SU-DHL-6 (cell line): ENCODE data around the gene MRPS14.

ENCODE experiments used
- H2AFZ ChIP-seq: fragments of 200-600 bp; sonication (generic); 2 replicates; pipeline ENCODE4 v1.6.1; 2014; ENCODE audit warnings: low read depth, mild to moderate bottlenecking, moderate library complexity, mixed read lengths, antibody characterized with exemption, low read length; ENCODE audit not compliant: severe bottlenecking
- H3F3A ChIP-seq: fragments of 200-600 bp; shearing (Covaris generic); 2 replicates; pipeline ENCODE4 v1.6.0; 2016; ENCODE audit warnings: antibody characterized with exemption, mild to moderate bottlenecking; ENCODE audit not compliant: insufficient read depth
- H3K27ac ChIP-seq: fragments of 200-600 bp; sonication (generic); 2 replicates; pipeline ENCODE4 v1.5.1; 2016; ENCODE audit warnings: low read depth, mild to moderate bottlenecking, low read length, moderate library complexity, mixed read lengths
- H3K27me3 ChIP-seq: fragments of 200-600 bp; sonication (generic), shearing (Covaris generic); 2 replicates; pipeline ENCODE4 v1.6.0; 2014; ENCODE audit warnings: mild to moderate bottlenecking, low read length
- H3K36me3 ChIP-seq: fragments of 200-600 bp; sonication (generic); 2 replicates; pipeline ENCODE4 v1.6.1; 2014; ENCODE audit warnings: mild to moderate bottlenecking, low read length, mixed read lengths
- H3K4me2 ChIP-seq: fragments of 300-600, 200-600 bp; shearing (Covaris generic), sonication (generic); 2 replicates; pipeline ENCODE4 v1.6.0; 2014; ENCODE audit warnings: low read length, low read depth, mild to moderate bottlenecking; ENCODE audit not compliant: poor library complexity, severe bottlenecking
- H3K4me3 ChIP-seq: fragments of 200-600 bp; sonication (generic); 2 replicates; pipeline ENCODE4 v1.5.1; 2014; ENCODE audit warnings: antibody characterized with exemption, low read length, mild to moderate bottlenecking, mixed read lengths; ENCODE audit not compliant: insufficient read depth, poor library complexity, severe bottlenecking
- H3K79me2 ChIP-seq: fragments of 200-600 bp; sonication (generic); 2 replicates; pipeline ENCODE4 v1.6.1; 2014; ENCODE audit warnings: mild to moderate bottlenecking, low read length, moderate library complexity; ENCODE audit not compliant: insufficient read depth
- H3K9ac ChIP-seq: fragments of 200-600 bp; sonication (generic); 2 replicates; pipeline ENCODE4 v1.7.0; 2014; ENCODE audit warnings: mild to moderate bottlenecking, low read length
- H3K9me2 ChIP-seq: fragments of 200-600 bp; sonication (generic); replicated peaks from 2 replicates; pipeline ENCODE4 v1.6.1; 2014; ENCODE audit warnings: low read length; ENCODE audit not compliant: insufficient read depth
- H3K9me3 ChIP-seq: fragments of 200-600 bp; sonication (generic); 2 replicates; pipeline ENCODE4 v1.6.1; 2014; ENCODE audit warnings: low read length, mixed read lengths; ENCODE audit not compliant: insufficient read depth
- H4K20me1 ChIP-seq: fragments of 200-600 bp; sonication (generic); 2 replicates; pipeline ENCODE4 v1.6.1; 2014; ENCODE audit warnings: low read depth, mild to moderate bottlenecking, antibody characterized with exemption, low read length, moderate library complexity, mixed read lengths
- EZH2phosphoT487 ChIP-seq: fragments of 200-600 bp; sonication (generic), shearing (Covaris generic); conservative IDR thresholded peaks from 2 replicates; pipeline ENCODE4 v1.6.1; 2018; ENCODE audit warnings: mild to moderate bottlenecking, antibody characterized with exemption, low read length, moderate library complexity, mixed read lengths
- TF ChIP-seq, protein P1 (sequence below): fragments of 200-600 bp; sonication (generic); IDR thresholded peaks from one replicate; pipeline ENCODE4 v1.5.1; 2017; ENCODE audit warnings: antibody characterized with exemption, mild to moderate bottlenecking, low read length, moderate library complexity; ENCODE audit not compliant: insufficient read depth, poor library complexity, severe bottlenecking

Gene MRPS14

DNA sequence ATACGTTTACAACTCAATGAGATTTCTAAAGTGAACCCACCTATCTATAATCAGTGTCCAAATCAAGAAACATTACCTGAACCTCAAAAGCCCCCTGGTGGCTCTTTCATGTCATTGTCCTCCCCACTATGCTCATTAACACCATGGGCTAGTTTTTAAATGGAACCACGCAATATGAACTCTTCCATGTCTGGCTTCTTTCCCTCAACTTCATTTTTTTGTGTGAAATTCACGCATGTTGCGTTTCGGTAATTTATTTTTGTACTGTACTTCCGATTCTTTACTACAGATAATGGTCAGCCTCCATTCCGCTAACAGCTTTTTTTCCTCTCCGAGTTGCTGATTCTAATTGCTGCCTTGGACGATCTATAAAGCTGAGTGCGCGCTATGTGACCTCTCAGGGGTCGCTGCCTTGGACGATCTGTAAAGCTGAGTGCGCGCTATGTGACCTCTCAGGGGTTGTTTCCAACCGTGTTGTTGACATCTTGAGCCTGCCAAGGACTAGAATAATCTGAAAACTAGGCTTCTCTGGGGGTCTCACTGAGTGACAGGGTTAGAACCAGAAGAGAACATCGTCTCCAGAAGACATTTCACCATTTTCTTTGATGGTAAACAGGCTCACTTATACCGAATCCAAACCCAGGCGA lies 24.5 kb downstream of the MRPS14 start:
- peaks cover 37% of the 10 kb centered on the region for H3F3A ChIP-seq
- peak overlapping the region; percentile 98 for H3K9ac ChIP-seq
- peaks cover 7% of the 10 kb centered on the region; the same call in 1 of the 2 replicates for H4K20me1 ChIP-seq
- no peaks in the 10 kb centered on the region for H3K27me3 ChIP-seq
- no peaks in the 10 kb centered on the region for H3K9me2 ChIP-seq
- peak overlapping the region; percentile 83 for H2AFZ ChIP-seq
- H3K27ac ChIP-seq: peak overlapping the region; percentile 94
- TF ChIP-seq EZH2phosphoT487: no peak
- TF ChIP-seq, protein P1, sequence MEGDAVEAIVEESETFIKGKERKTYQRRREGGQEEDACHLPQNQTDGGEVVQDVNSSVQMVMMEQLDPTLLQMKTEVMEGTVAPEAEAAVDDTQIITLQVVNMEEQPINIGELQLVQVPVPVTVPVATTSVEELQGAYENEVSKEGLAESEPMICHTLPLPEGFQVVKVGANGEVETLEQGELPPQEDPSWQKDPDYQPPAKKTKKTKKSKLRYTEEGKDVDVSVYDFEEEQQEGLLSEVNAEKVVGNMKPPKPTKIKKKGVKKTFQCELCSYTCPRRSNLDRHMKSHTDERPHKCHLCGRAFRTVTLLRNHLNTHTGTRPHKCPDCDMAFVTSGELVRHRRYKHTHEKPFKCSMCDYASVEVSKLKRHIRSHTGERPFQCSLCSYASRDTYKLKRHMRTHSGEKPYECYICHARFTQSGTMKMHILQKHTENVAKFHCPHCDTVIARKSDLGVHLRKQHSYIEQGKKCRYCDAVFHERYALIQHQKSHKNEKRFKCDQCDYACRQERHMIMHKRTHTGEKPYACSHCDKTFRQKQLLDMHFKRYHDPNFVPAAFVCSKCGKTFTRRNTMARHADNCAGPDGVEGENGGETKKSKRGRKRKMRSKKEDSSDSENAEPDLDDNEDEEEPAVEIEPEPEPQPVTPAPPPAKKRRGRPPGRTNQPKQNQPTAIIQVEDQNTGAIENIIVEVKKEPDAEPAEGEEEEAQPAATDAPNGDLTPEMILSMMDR: peak; percentile 57
- peaks cover 9% of the 10 kb centered on the region; the same call in 1 of the 2 replicates for H3K36me3 ChIP-seq
- H3K79me2 ChIP-seq: peaks cover 38% of the 10 kb centered on the region
- no peaks in the 10 kb centered on the region for H3K9me3 ChIP-seq
- H3K4me3 ChIP-seq: peak overlapping the region; percentile 75
- peak overlapping the region; percentile 88 for H3K4me2 ChIP-seq

DNA sequence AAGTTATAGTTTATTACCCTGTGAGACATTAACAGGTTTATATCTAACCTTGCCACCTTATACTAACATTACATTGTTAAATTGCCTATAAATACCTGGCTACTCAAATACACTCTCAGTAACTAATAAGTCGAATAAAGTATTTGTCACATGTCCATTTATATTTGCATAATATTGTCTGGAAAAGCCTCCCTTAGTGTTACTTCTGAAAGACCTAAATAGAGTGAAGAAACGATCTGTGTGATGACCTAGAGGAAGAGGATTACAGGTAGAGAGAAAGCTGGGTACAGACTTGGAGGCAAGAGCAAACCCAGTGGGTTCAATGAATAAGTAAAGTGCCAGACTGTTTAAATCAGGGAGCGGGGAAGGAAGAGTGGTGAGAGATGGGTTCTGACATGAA lies 26.2 kb downstream of the MRPS14 start:
- no peak overlapping the region for H3K4me2 ChIP-seq
- peaks cover 34% of the 10 kb centered on the region for H3F3A ChIP-seq
- TF ChIP-seq, protein P1: no peak
- no peak for TF ChIP-seq EZH2phosphoT487
- H3K9ac ChIP-seq: no peak overlapping the region
- H4K20me1 ChIP-seq: peaks cover under 1% of the 10 kb centered on the region; the same call in 1 of the 2 replicates
- peaks cover 21% of the 10 kb centered on the region for H3K79me2 ChIP-seq
- H3K27me3 ChIP-seq: no peaks in the 10 kb centered on the region
- H3K36me3 ChIP-seq: peaks cover 19% of the 10 kb centered on the region; the same call in 1 of the 2 replicates
- H3K27ac ChIP-seq: no peak overlapping the region
- no peaks in the 10 kb centered on the region for H3K9me2 ChIP-seq
- H2AFZ ChIP-seq: no peak overlapping the region
- H3K4me3 ChIP-seq: no peak overlapping the region
- H3K9me3 ChIP-seq: no peaks in the 10 kb centered on the region

DNA sequence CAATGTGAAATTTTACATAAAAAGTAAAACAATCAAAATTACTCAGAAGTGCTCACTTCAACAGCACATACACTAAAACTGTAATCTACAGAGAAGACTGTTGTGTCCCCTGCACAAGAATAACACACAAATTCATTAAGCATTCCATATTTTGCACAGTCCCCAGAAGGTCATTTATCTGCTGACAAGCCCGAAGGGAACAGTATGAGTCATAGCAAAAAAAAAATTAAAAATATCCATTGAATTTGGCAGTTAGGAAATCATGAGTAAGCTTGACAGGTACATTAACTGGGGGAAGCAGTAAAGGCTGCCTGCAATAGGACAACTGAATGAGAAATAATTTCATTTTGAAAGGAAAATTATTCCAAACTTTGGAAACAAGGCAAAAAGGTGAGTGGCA lies 26.7 kb downstream of the MRPS14 start:
- H3F3A ChIP-seq: peaks cover 37% of the 10 kb centered on the region
- H3K27ac ChIP-seq: no peak overlapping the region
- no peaks in the 10 kb centered on the region for H3K9me3 ChIP-seq
- H3K9ac ChIP-seq: no peak overlapping the region
- no peak overlapping the region for H3K4me2 ChIP-seq
- peaks cover 16% of the 10 kb centered on the region for H3K79me2 ChIP-seq
- H3K9me2 ChIP-seq: no peaks in the 10 kb centered on the region
- TF ChIP-seq EZH2phosphoT487: no peak
- TF ChIP-seq, protein P1: no peak
- no peak overlapping the region for H2AFZ ChIP-seq
- H4K20me1 ChIP-seq: no peaks in the 10 kb centered on the region
- H3K27me3 ChIP-seq: no peaks in the 10 kb centered on the region
- peaks cover 21% of the 10 kb centered on the region; the same call in 1 of the 2 replicates for H3K36me3 ChIP-seq
- H3K4me3 ChIP-seq: no peak overlapping the region
